Measurements from ENCODE around the gene DLGAP4. TPM values are rescaled to one million over a fixed set of nuclear protein-coding genes. Genes with fewer than 3 reads are reported as not detected.

Gene DLGAP4
- total RNA-seq, 1 experiment from 2014 or later: 40.3 TPM

DNA sequence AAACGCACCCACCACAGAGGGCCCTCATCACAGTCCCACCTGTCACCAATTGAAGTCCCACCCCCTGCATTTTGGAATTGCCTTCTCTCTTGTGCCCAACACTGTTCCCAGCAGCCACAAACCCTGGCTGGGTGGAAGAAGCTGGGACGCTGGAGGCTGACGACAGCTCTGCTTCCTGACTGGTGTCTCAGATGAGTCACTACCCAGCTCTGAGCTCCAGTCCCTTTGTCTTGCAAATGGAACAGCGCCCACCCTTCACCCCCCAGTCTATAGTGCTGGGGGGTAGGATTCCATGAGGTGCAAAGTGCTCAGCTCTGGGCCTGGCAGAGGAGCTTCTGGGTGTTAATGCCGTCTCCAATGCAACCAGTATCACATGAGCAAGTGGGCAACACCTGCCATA is 85.3 kb downstream of the DLGAP4 start:
- ATAC-seq: no peak
- peaks cover 25% of the 10 kb centered on the region for H3K27me3 ChIP-seq (ENCODE audit: insufficient read depth, low read length)
- ChIA-PET CTCF (interaction anchor here (1.3 kb wide), 1 partner anchor 8 kb away, joined by 12 read pairs; no protein-coding TSS in a partner anchor), POLR2A (no interaction called here), RAD21 (ENCODE audit: low non-redundant PET in 1 of 2, low total read pairs in 2 of 2, uncharacterized antibody in 2 of 2, unreplicated experiment in 2 of 2) (no interaction called here)
- DNase-seq (ENCODE audit: low read depth, low spot score): no peak
- TF ChIP-seq POLR2A (IDR thresholded peaks at IDR 0.05; ENCODE audit: borderline replicate concordance, extremely low read depth, insufficient read depth, insufficient read length): no peak
- TF ChIP-seq JUND (IDR thresholded peaks at IDR 0.05): no peak
- TF ChIP-seq EZH2phosphoT487 (IDR thresholded peaks at IDR 0.05; ENCODE audit: borderline replicate concordance): no peak
- no peak for TF ChIP-seq TCF7L2 (IDR thresholded peaks at IDR 0.05; ENCODE audit: borderline replicate concordance, extremely low read depth, insufficient read depth, insufficient read length)
- TF ChIP-seq, protein P1, sequence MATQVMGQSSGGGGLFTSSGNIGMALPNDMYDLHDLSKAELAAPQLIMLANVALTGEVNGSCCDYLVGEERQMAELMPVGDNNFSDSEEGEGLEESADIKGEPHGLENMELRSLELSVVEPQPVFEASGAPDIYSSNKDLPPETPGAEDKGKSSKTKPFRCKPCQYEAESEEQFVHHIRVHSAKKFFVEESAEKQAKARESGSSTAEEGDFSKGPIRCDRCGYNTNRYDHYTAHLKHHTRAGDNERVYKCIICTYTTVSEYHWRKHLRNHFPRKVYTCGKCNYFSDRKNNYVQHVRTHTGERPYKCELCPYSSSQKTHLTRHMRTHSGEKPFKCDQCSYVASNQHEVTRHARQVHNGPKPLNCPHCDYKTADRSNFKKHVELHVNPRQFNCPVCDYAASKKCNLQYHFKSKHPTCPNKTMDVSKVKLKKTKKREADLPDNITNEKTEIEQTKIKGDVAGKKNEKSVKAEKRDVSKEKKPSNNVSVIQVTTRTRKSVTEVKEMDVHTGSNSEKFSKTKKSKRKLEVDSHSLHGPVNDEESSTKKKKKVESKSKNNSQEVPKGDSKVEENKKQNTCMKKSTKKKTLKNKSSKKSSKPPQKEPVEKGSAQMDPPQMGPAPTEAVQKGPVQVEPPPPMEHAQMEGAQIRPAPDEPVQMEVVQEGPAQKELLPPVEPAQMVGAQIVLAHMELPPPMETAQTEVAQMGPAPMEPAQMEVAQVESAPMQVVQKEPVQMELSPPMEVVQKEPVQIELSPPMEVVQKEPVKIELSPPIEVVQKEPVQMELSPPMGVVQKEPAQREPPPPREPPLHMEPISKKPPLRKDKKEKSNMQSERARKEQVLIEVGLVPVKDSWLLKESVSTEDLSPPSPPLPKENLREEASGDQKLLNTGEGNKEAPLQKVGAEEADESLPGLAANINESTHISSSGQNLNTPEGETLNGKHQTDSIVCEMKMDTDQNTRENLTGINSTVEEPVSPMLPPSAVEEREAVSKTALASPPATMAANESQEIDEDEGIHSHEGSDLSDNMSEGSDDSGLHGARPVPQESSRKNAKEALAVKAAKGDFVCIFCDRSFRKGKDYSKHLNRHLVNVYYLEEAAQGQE (IDR thresholded peaks at IDR 0.05; ENCODE audit: low read depth): no peak
- no peak for TF ChIP-seq ZFX (IDR thresholded peaks at IDR 0.05)
- TF ChIP-seq, protein P2, sequence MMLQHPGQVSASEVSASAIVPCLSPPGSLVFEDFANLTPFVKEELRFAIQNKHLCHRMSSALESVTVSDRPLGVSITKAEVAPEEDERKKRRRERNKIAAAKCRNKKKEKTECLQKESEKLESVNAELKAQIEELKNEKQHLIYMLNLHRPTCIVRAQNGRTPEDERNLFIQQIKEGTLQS (IDR thresholded peaks at IDR 0.05): no peak
- H3K36me3 ChIP-seq (ENCODE audit: control insufficient read depth in 1 of 2, insufficient read depth in 2 of 2, low read length in 2 of 2): no peaks in the 10 kb centered on the region
- no peaks in the 10 kb centered on the region for H3K9me2 ChIP-seq (ENCODE audit: insufficient read depth)
- no peak overlapping the region for H3K9ac ChIP-seq (ENCODE audit: low read length)
- H3K9me3 ChIP-seq (ENCODE audit: control insufficient read depth in 1 of 2, insufficient read depth in 1 of 2, low read depth in 1 of 2, low read length in 2 of 2): no peaks in the 10 kb centered on the region
- H4K20me1 ChIP-seq (ENCODE audit: insufficient read depth): no peaks in the 10 kb centered on the region
- H3K4me2 ChIP-seq (ENCODE audit: low read length): no peak overlapping the region
- no peak overlapping the region for H3K4me3 ChIP-seq (replicated peaks in 1 of 2; ENCODE audit: low read depth in 1 of 2, low read length in 2 of 2)
- no TSS peak for BruUV-seq (replicated peaks)
- H3K4me1 ChIP-seq (ENCODE audit: control insufficient read depth in 1 of 2, insufficient read depth in 2 of 2, low read length in 2 of 2): no peaks in the 10 kb centered on the region
- intact Hi-C loops (cut with micrococcal nuclease): no loop called here
- no peak overlapping the region for H3K27ac ChIP-seq (ENCODE audit: low read depth, low read length)
- no peaks in the 10 kb centered on the region for H3K79me2 ChIP-seq (ENCODE audit: insufficient read depth, low read length)
- H2AFZ ChIP-seq (ENCODE audit: low read depth, low read length, poor library complexity, severe bottlenecking): no peak overlapping the region
